Measurements from ENCODE around the gene PKMYT1. TPM values are rescaled to one million over a fixed set of nuclear protein-coding genes. Genes with fewer than 3 reads are reported as not detected.

Gene PKMYT1
- total RNA-seq, 3 donors from 2014 or later: 3.1 to 20.0 (median 6.9) TPM

DNA sequence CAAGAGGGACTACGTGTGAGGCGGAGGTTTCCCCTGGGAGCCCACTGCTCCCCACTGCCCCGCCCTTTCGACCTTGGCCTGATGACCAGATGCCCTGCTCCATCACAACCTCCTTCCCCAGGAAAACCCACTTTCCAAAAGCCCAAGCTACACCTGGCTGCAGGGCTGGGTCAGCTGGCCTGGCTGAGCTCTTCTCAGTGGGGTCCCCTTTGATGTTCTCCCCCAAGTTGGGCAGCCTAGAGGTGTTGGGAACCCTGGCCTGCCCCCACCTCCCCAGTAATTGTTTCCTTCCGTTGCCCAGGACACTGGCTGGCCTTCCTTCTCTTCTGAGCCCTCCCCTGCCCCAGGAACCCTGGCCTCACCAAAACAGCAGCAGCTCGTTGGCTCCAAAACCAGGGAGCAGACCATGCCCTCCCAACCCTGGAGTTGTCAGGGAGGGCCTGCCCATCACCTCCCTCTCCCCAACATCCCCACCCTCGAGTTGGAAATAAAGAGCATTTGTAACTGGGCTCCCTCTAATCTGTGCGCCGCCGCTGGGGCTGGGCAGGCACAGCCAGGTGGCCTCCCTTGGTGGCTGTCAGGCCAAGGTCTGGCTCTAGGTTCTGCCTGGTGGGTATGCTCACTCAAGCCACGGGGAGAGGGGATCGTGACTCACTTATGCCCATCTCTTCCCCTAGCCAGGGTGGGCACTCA lies 33.9 kb upstream of the PKMYT1 start:
- no peak for DNase-seq
- H3K4me1 ChIP-seq (ENCODE audit: low read depth): peaks cover 5% of the 10 kb centered on the region

DNA sequence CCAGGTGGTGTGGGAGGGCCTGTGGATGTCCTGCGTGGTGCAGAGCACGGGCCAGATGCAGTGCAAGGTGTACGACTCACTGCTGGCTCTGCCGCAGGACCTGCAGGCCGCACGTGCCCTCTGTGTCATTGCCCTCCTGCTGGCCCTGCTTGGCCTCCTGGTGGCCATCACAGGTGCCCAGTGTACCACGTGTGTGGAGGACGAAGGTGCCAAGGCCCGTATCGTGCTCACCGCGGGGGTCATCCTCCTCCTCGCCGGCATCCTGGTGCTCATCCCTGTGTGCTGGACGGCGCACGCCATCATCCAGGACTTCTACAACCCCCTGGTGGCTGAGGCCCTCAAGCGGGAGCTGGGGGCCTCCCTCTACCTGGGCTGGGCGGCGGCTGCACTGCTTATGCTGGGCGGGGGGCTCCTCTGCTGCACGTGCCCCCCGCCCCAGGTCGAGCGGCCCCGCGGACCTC lies 33.3 kb upstream of the PKMYT1 start:
- Histone ChIP-seq H3K4me1 (ENCODE audit: low read depth) (peaks cover 3% of the 10 kb centered on the region), H3K4me3 (no peak overlapping the region), H3K9me3 (no peaks in the 10 kb centered on the region), H3K36me3 (ENCODE audit: low read depth) (no peaks in the 10 kb centered on the region)
- DNase-seq (no peak), ATAC-seq (no peak)
- TF ChIP-seq, protein P1, sequence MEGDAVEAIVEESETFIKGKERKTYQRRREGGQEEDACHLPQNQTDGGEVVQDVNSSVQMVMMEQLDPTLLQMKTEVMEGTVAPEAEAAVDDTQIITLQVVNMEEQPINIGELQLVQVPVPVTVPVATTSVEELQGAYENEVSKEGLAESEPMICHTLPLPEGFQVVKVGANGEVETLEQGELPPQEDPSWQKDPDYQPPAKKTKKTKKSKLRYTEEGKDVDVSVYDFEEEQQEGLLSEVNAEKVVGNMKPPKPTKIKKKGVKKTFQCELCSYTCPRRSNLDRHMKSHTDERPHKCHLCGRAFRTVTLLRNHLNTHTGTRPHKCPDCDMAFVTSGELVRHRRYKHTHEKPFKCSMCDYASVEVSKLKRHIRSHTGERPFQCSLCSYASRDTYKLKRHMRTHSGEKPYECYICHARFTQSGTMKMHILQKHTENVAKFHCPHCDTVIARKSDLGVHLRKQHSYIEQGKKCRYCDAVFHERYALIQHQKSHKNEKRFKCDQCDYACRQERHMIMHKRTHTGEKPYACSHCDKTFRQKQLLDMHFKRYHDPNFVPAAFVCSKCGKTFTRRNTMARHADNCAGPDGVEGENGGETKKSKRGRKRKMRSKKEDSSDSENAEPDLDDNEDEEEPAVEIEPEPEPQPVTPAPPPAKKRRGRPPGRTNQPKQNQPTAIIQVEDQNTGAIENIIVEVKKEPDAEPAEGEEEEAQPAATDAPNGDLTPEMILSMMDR (IDR thresholded peaks at IDR 0.05): no peak
- intact Hi-C loops (cut with DNase I, micrococcal nuclease): no loop called here

More for the DNA sequence above, 33.9 kb upstream of the PKMYT1 start:
- TF ChIP-seq, protein P1 (IDR thresholded peaks at IDR 0.05): no peak
- H3K4me3 ChIP-seq: no peak overlapping the region
- ATAC-seq: no peak
- no peaks in the 10 kb centered on the region for H3K9me3 ChIP-seq
- H3K36me3 ChIP-seq (ENCODE audit: low read depth): no peaks in the 10 kb centered on the region
- intact Hi-C loops (cut with DNase I, micrococcal nuclease): no loop called here

- Histone ChIP-seq H3K36me3 (ENCODE audit: low read depth) (no peaks in the 10 kb centered on the region), H3K4me3 (no peak within 1 kb of the TSS), H3K4me1 (ENCODE audit: low read depth) (peaks cover 5% of the 10 kb centered on the region), H3K9me3 (no peaks in the 10 kb centered on the region)
- TF ChIP-seq, protein P1 (IDR thresholded peaks at IDR 0.05): no peak
- intact Hi-C loops (cut with DNase I, micrococcal nuclease): no loop called here
- ATAC-seq: peak; percentile 81
- DNase-seq: peak; percentile 63 to 76 (median 73)
These were observed 32.7 kb upstream of the PKMYT1 start, which contains the start of gene CLDN9 for GRCh38 chr16:3012828-3013420. CLDN9 (plus strand) TSS chr16:3012923; CDS start chr16:3013363, 440 bp downstream.

- no peak overlapping the region for H3K4me3 ChIP-seq
- TF ChIP-seq, protein P1 (IDR thresholded peaks at IDR 0.05): no peak
- H3K36me3 ChIP-seq (ENCODE audit: low read depth): no peaks in the 10 kb centered on the region
- DNase-seq: no peak
- H3K4me1 ChIP-seq (ENCODE audit: low read depth): peaks cover 11% of the 10 kb centered on the region
- H3K9me3 ChIP-seq: no peaks in the 10 kb centered on the region
- no peak for ATAC-seq
- intact Hi-C loops (cut with DNase I, micrococcal nuclease): no loop called here
These were observed 32.0 kb upstream of the PKMYT1 start for GRCh38 chr16:3012246-3012645.

GRCh38 chr16:3010510-3010909 lies 30.3 kb upstream of the PKMYT1 start:
- Histone ChIP-seq H3K4me1 (ENCODE audit: low read depth) (peaks cover 29% of the 10 kb centered on the region), H3K9me3 (no peaks in the 10 kb centered on the region), H3K4me3 (no peak overlapping the region), H3K36me3 (ENCODE audit: low read depth) (no peaks in the 10 kb centered on the region)
- TF ChIP-seq, protein P1 (IDR thresholded peaks at IDR 0.05): no peak
- intact Hi-C loops (cut with DNase I, micrococcal nuclease): no loop called here
- no peak for ATAC-seq
- no peak for DNase-seq

Data from mucosa of descending colon (tissue), 3 donors.